IPS DF 6.9 (cell line): ENCODE measurements around the gene OR4D2.
"Not testable (repeated sequence)": the region's sequence is repeated elsewhere in the genome, so short reads cannot be mapped to it uniquely, and the experiment has no call there.

Source experiments
- DNase-seq: peaks from one replicate; pipeline ENCODE4 v3.0.0-alpha.2; 2013; ENCODE audit warnings: low read depth, low spot score
- H3K27ac ChIP-seq: one replicate; pipeline ENCODE4 v1.5.1; 2013; ENCODE audit warnings: low read length, control low read depth
- H3K27me3 ChIP-seq: 2 replicates; pipeline ENCODE4 v1.6.1; 2013; ENCODE audit warnings: mild to moderate bottlenecking, low read length; ENCODE audit not compliant: control insufficient read depth, insufficient read depth
- H3K36me3 ChIP-seq: 2 replicates; pipeline ENCODE4 v1.6.1; 2013; ENCODE audit warnings: low read length; ENCODE audit not compliant: control insufficient read depth, insufficient read depth
- H3K4me1 ChIP-seq: 2 replicates; pipeline ENCODE4 v1.6.1; 2013; ENCODE audit warnings: low read length; ENCODE audit not compliant: control insufficient read depth, insufficient read depth
- H3K4me3 ChIP-seq: 2 replicates; pipeline ENCODE4 v1.5.1; 2013; ENCODE audit warnings: mild to moderate bottlenecking, low read length
- H3K9me3 ChIP-seq: 2 replicates; pipeline ENCODE4 v1.6.1; 2013; ENCODE audit warnings: low read length, inconsistent platforms; ENCODE audit not compliant: control insufficient read depth, insufficient read depth
- WGBS: extraction: QIAGEN DNeasy Blood & Tissue Kit; methylation state at CpG from one replicate; pipeline ENCODE4 v1.1.7; 2013; ENCODE audit warnings: mixed read lengths, missing lambda C conversion rate; ENCODE audit not compliant: insufficient read length, insufficient coverage; 5-methylcytosine and 5-hydroxymethylcytosine counted together

OR4D2 gene

GRCh38 chr17:58166682-58167081 is at the start of gene OR4D2:
TSS of gene OR4D2 (plus strand) at chr17:58166982. CDS start at chr17:58169656, 2,674 bp downstream.
- Histone ChIP-seq H3K36me3 (no peaks in the 10 kb centered on the region), H3K4me3 (no peak within 1 kb of the TSS), H3K27ac (no peak within 1 kb of the TSS), H3K9me3 (no peaks in the 10 kb centered on the region), H3K27me3 (no peaks in the 10 kb centered on the region), H3K4me1 (no peaks in the 10 kb centered on the region)
- WGBS = no CpG with 5 or more reads among the region's 6 CpGs
- DNase-seq = no peak

- no peaks in the 10 kb centered on the region; the same call in 1 of the 2 replicates for H3K27me3 ChIP-seq
- H3K4me3 ChIP-seq = no peak overlapping the region
- H3K4me1 ChIP-seq = no peaks in the 10 kb centered on the region
- H3K9me3 ChIP-seq = no peaks in the 10 kb centered on the region
- no peaks in the 10 kb centered on the region for H3K36me3 ChIP-seq
- no peak for DNase-seq
- H3K27ac ChIP-seq = no peak overlapping the region
- no CpG with 5 or more reads among the region's 5 CpGs for WGBS
Observed at GRCh38 chr17:58117382-58117781, 49.4 kb upstream of the OR4D2 start.

- H3K9me3 ChIP-seq = no peaks in the 10 kb centered on the region
- H3K27ac ChIP-seq = no peak overlapping the region
- no peak for DNase-seq
- no peaks in the 10 kb centered on the region for H3K36me3 ChIP-seq
- WGBS = no CpG with 5 or more reads among the region's 3 CpGs
- no peak overlapping the region for H3K4me3 ChIP-seq
- H3K4me1 ChIP-seq = no peaks in the 10 kb centered on the region
- H3K27me3 ChIP-seq = no peaks in the 10 kb centered on the region
Observed at GRCh38 chr17:58119491-58119890, 47.3 kb upstream of the OR4D2 start.

- DNase-seq = no peak
- H3K27me3 ChIP-seq = no peaks in the 10 kb centered on the region
Observed at GRCh38 chr17:58120195-58120822, 46.5 kb upstream of the OR4D2 start.

GRCh38 chr17:58121925-58122324 is 44.9 kb upstream of the OR4D2 start:
- Histone ChIP-seq H3K4me3 (no peak overlapping the region), H3K9me3 (no peaks in the 10 kb centered on the region), H3K27ac (no peak overlapping the region), H3K36me3 (no peaks in the 10 kb centered on the region), H3K27me3 (no peaks in the 10 kb centered on the region), H3K4me1 (no peaks in the 10 kb centered on the region)
- WGBS = no CpG with 5 or more reads among the region's 5 CpGs
- DNase-seq = no peak

More at GRCh38 chr17:58120195-58120822, 46.5 kb upstream of the OR4D2 start:
- Histone ChIP-seq H3K4me3 (no peak overlapping the region), H3K9me3 (no peaks in the 10 kb centered on the region), H3K4me1 (no peaks in the 10 kb centered on the region), H3K36me3 (no peaks in the 10 kb centered on the region), H3K27ac (no peak overlapping the region)
- WGBS = no CpG with 5 or more reads among the region's 7 CpGs

GRCh38 chr17:58127846-58128245 is 38.9 kb upstream of the OR4D2 start:
- no peaks in the 10 kb centered on the region for H3K9me3 ChIP-seq
- no peaks in the 10 kb centered on the region for H3K27me3 ChIP-seq
- no peak overlapping the region for H3K27ac ChIP-seq
- DNase-seq = no peak
- H3K36me3 ChIP-seq = no peaks in the 10 kb centered on the region
- no peaks in the 10 kb centered on the region for H3K4me1 ChIP-seq
- no peak overlapping the region for H3K4me3 ChIP-seq
- WGBS = no CpG with 5 or more reads among the region's 1 CpG

- not testable (repeated sequence) for H3K4me1 ChIP-seq, H3K27ac ChIP-seq, H3K36me3 ChIP-seq, H3K27me3 ChIP-seq, DNase-seq, H3K9me3 ChIP-seq, H3K4me3 ChIP-seq
- WGBS = no CpG with 5 or more reads among the region's 5 CpGs
Observed at GRCh38 chr17:58132697-58133096, 34.1 kb upstream of the OR4D2 start.

GRCh38 chr17:58136669-58137279 is 30.0 kb upstream of the OR4D2 start:
- Histone ChIP-seq H3K9me3 (no peaks in the 10 kb centered on the region), H3K27me3 (no peaks in the 10 kb centered on the region), H3K4me3 (no peak overlapping the region), H3K4me1 (no peaks in the 10 kb centered on the region), H3K36me3 (no peaks in the 10 kb centered on the region), H3K27ac (no peak overlapping the region)
- WGBS = no CpG with 5 or more reads among the region's 8 CpGs
- DNase-seq = peak; percentile 13

- no peaks in the 10 kb centered on the region for H3K9me3 ChIP-seq
- no peaks in the 10 kb centered on the region for H3K4me1 ChIP-seq
- H3K4me3 ChIP-seq = no peak overlapping the region
- DNase-seq = no peak
- no peak overlapping the region for H3K27ac ChIP-seq
- no peaks in the 10 kb centered on the region for H3K27me3 ChIP-seq
- WGBS = no CpG with 5 or more reads among the region's 5 CpGs
- no peaks in the 10 kb centered on the region for H3K36me3 ChIP-seq
Observed at GRCh38 chr17:58141505-58141904, 25.3 kb upstream of the OR4D2 start.

- WGBS = no CpG with 5 or more reads among the region's 4 CpGs
- H3K27me3 ChIP-seq, H3K9me3 ChIP-seq, H3K4me1 ChIP-seq, DNase-seq, H3K36me3 ChIP-seq, H3K4me3 ChIP-seq, H3K27ac ChIP-seq: not testable (repeated sequence)
Observed at GRCh38 chr17:58143335-58143734, 23.4 kb upstream of the OR4D2 start.

GRCh38 chr17:58144801-58145200 is 22.0 kb upstream of the OR4D2 start:
- Histone ChIP-seq H3K4me1 (no peaks in the 10 kb centered on the region), H3K36me3 (no peaks in the 10 kb centered on the region), H3K9me3 (no peaks in the 10 kb centered on the region), H3K4me3 (no peak overlapping the region), H3K27me3 (no peaks in the 10 kb centered on the region), H3K27ac (no peak overlapping the region)
- no CpG with 5 or more reads among the region's 1 CpG for WGBS
- no peak for DNase-seq
